HG03457 (cell line): ENCODE measurements around the gene EIF2AK3.

Experiments used
- ATAC-seq: cut with Tn5 transposase; IDR thresholded peaks from one replicate; pipeline ENCODE4 v1.9.1; 2021; ENCODE audit warnings: moderate number of reproducible peaks; ENCODE audit not compliant: unreplicated experiment

EIF2AK3 gene

GRCh38 chr2:88545118-88545517 is 82.1 kb downstream of the EIF2AK3 start:
- ATAC-seq: no peak

GRCh38 chr2:88543541-88544057 is 83.7 kb downstream of the EIF2AK3 start:
- ATAC-seq: no peak

- no peak for ATAC-seq
These were observed 84.6 kb downstream of the EIF2AK3 start for GRCh38 chr2:88542668-88543067.

GRCh38 chr2:88540346-88540745 is 86.9 kb downstream of the EIF2AK3 start:
- ATAC-seq: no peak

GRCh38 chr2:88538362-88538917 is 88.8 kb downstream of the EIF2AK3 start:
- no peak for ATAC-seq

- no peak for ATAC-seq
These were observed 89.6 kb downstream of the EIF2AK3 start for GRCh38 chr2:88537640-88538039.

GRCh38 chr2:88530081-88530480 is 97.2 kb downstream of the EIF2AK3 start:
- ATAC-seq: no peak

GRCh38 chr2:88521445-88522073 is 105.7 kb downstream of the EIF2AK3 start:
- no peak for ATAC-seq

GRCh38 chr2:88517759-88518201 is 109.5 kb downstream of the EIF2AK3 start:
- ATAC-seq: no peak
